HepG2 (cell line): ENCODE data around the gene KDM4B. TPM values are rescaled to one million over a fixed set of nuclear protein-coding genes. Genes with fewer than 3 reads are reported as not detected.

Experiments
- CREB1 ChIP-seq, 2 experiments: fragments of 450-650 bp in 1 of 2; IDR thresholded peaks; 2 replicates each; pipeline ENCODE4 v1.6.1; 2016 to 2017; ENCODE audit warnings: control low read depth in 1 of 2, mild to moderate bottlenecking in 1 of 2, missing compliant biosample characterization in 1 of 2, missing genetic modification characterization in 1 of 2
- ESRRA ChIP-seq: sonication (generic); formaldehyde crosslinking; IDR thresholded peaks from 2 replicates; pipeline ENCODE4 v1.5.1; 2020; ENCODE audit warnings: mild to moderate bottlenecking, low read depth, missing genetic modification reagents
- HMG20B ChIP-seq: conservative IDR thresholded peaks from 2 replicates; pipeline ENCODE4 v1.6.1; 2016; ENCODE audit warnings: missing genetic modification reagents, missing compliant biosample characterization
- HOXA3 ChIP-seq: sonication (generic); formaldehyde crosslinking; IDR thresholded peaks from 2 replicates; pipeline ENCODE4 v1.5.0; 2020; ENCODE audit warnings: missing genetic modification reagents
- IRF2 ChIP-seq: IDR thresholded peaks from 2 replicates; pipeline ENCODE4 v1.6.1; 2018; ENCODE audit warnings: missing genetic modification reagents, missing compliant biosample characterization
- NFKB2 ChIP-seq: sonication (generic); formaldehyde crosslinking; IDR thresholded peaks from 2 replicates; pipeline ENCODE4 v1.4.0; 2020; ENCODE audit warnings: missing genetic modification reagents, borderline replicate concordance
- TCF12 ChIP-seq, 2 experiments: fragments of 450-650 bp in 1 of 2; sonication (generic) in 1 of 2; formaldehyde crosslinking in 1 of 2; IDR thresholded peaks; 2 replicates each; pipeline versions ENCODE4 v1.6.1 to v1.8.0; 2017 to 2022; ENCODE audit warnings: antibody characterized with exemption in 1 of 2, mild to moderate bottlenecking in 1 of 2, missing genetic modification reagents in 1 of 2, moderate library complexity in 1 of 2
- TEAD3 ChIP-seq: optimal IDR thresholded peaks from 2 replicates; pipeline ENCODE3; 2016; ENCODE audit warnings: borderline replicate concordance
- ZNF563 ChIP-seq: sonication (generic); formaldehyde crosslinking; IDR thresholded peaks from 2 replicates; pipeline ENCODE4 v1.8.0; 2022; ENCODE audit warnings: mild to moderate bottlenecking, moderate library complexity, missing genetic modification reagents
- ZNF660 ChIP-seq: sonication (generic); formaldehyde crosslinking; IDR thresholded peaks from 2 replicates; pipeline ENCODE4 v1.5.1; 2020; ENCODE audit warnings: mild to moderate bottlenecking, low read depth, missing genetic modification reagents, borderline replicate concordance
- ZZZ3 ChIP-seq: sonication (generic); formaldehyde crosslinking; IDR thresholded peaks from 2 replicates; pipeline ENCODE4 v1.4.0; 2020; ENCODE audit warnings: missing genetic modification reagents, mild to moderate bottlenecking, borderline replicate concordance
- polyA plus RNA-seq, 8 experiments: library from polyadenylated mRNA; depleted of rRNA in 3 of 8; stranded (reverse) in 7 of 8; unstranded in 1 of 8; fragments of >200 nt; fragmentation: Illumina TruSeq in 4 of 8; extraction: Trizol in 4 of 8; gene quantifications; 2 replicates each; pipeline versions ENCODE4 v1.2.1 to v1.2.3, GENCODE V29; 2011 to 2016; ENCODE audit warnings: low read depth in 4 of 8, missing spikeins in 1 of 8, mixed read lengths in 1 of 8; ENCODE audit not compliant: insufficient read depth in 1 of 8
- total RNA-seq, 5 experiments: library from RNA; depleted of rRNA; stranded (reverse); fragments of >200 nt; fragmentation: Illumina TruSeq; extraction: Trizol; gene quantifications; 2 replicates each; pipeline ENCODE4 v1.2.3, GENCODE V29; 2016; ENCODE audit warnings: low read depth in 1 of 5
- TF ChIP-seq, protein P1 (sequence below): sonication (generic); formaldehyde crosslinking; IDR thresholded peaks from 2 replicates; pipeline ENCODE4 v1.4.0; 2020; ENCODE audit warnings: missing genetic modification reagents, borderline replicate concordance
- TF ChIP-seq, protein P2 (sequence below): fragments of 450-650 bp; IDR thresholded peaks from 2 replicates; pipeline ENCODE4 v1.6.1; 2017
- TF ChIP-seq, protein P3 (sequence below): sonication (generic); formaldehyde crosslinking; IDR thresholded peaks from 2 replicates; pipeline ENCODE4 v1.4.0; 2020; ENCODE audit warnings: mild to moderate bottlenecking, missing genetic modification reagents
- TF ChIP-seq, protein P4 (sequence below): IDR thresholded peaks from 2 replicates; pipeline ENCODE4 v1.6.1; 2016; ENCODE audit warnings: low read depth, control low read depth

KDM4B gene
- total and polyA plus RNA-seq, 2 of the 13 experiments (the other 11 are each of a cell fraction or from before 2014, with no cell fraction given): 4.9 to 14.6 TPM

DNA sequence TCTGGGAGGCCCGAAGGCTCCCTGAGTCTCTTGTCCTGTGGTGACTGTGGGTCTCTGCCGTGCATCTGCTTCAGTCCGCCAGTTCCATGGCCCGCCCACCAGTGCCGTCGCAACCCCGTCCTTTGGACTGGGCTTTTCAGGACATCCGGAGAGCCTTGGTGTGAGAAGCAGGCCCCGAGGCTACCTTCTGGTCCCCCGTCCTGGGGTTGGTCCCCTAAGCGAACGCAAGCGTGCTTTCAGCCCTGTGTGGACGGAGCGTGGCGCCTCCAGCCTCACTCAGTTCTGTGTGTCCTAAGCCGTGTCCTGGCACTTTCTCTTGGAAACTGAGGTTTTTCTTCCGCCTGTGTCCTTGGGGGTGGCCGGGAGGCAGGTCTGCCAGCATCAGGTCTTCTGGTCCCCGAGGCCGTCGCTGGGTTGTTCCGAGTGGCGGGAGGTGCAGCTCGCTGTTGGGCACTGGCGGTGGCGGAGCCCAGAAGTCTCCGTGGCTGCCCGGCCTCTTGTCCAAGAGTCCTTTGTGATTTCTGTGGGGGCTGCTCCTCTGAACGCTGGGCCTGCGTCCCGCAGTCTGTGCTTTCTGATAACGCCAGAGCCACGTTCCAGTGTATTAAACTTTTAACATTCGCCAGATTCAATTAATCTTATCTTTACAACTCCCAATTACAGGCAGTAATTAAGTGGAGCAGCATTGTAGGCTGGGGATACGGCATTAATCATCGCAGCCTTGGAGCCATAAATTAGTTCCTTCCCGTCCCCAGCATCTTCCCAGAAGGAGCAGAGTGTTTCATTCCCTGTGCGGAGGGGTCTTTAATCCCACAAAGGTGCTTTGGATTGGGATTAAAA is 99.5 kb downstream of the KDM4B start (continued):
- TF ChIP-seq, protein P1, sequence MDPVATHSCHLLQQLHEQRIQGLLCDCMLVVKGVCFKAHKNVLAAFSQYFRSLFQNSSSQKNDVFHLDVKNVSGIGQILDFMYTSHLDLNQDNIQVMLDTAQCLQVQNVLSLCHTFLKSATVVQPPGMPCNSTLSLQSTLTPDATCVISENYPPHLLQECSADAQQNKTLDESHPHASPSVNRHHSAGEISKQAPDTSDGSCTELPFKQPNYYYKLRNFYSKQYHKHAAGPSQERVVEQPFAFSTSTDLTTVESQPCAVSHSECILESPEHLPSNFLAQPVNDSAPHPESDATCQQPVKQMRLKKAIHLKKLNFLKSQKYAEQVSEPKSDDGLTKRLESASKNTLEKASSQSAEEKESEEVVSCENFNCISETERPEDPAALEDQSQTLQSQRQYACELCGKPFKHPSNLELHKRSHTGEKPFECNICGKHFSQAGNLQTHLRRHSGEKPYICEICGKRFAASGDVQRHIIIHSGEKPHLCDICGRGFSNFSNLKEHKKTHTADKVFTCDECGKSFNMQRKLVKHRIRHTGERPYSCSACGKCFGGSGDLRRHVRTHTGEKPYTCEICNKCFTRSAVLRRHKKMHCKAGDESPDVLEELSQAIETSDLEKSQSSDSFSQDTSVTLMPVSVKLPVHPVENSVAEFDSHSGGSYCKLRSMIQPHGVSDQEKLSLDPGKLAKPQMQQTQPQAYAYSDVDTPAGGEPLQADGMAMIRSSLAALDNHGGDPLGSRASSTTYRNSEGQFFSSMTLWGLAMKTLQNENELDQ (CRISPR knock-in tag): no peak
- TF ChIP-seq, protein P2, sequence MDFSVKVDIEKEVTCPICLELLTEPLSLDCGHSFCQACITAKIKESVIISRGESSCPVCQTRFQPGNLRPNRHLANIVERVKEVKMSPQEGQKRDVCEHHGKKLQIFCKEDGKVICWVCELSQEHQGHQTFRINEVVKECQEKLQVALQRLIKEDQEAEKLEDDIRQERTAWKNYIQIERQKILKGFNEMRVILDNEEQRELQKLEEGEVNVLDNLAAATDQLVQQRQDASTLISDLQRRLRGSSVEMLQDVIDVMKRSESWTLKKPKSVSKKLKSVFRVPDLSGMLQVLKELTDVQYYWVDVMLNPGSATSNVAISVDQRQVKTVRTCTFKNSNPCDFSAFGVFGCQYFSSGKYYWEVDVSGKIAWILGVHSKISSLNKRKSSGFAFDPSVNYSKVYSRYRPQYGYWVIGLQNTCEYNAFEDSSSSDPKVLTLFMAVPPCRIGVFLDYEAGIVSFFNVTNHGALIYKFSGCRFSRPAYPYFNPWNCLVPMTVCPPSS: no peak
- TF ChIP-seq HOXA3: peak; percentile 30; the same call in 1 of the 2 replicates
- TF ChIP-seq CREB1 (IDR thresholded peaks at IDR 0.05): no peak
- TF ChIP-seq CREB1 (CRISPR knock-in tag; IDR thresholded peaks at IDR 0.05): no peak
- no peak for TF ChIP-seq ZNF563 (CRISPR knock-in tag)
- no peak for TF ChIP-seq ZNF660 (CRISPR knock-in tag)
- TF ChIP-seq TEAD3 (CRISPR knock-in tag): no peak
- TF ChIP-seq ZZZ3 (CRISPR knock-in tag): no peak
- TF ChIP-seq TCF12 (IDR thresholded peaks at IDR 0.05): no peak
- TF ChIP-seq TCF12 (CRISPR knock-in tag; IDR thresholded peaks at IDR 0.05): no peak
- TF ChIP-seq, protein P3, sequence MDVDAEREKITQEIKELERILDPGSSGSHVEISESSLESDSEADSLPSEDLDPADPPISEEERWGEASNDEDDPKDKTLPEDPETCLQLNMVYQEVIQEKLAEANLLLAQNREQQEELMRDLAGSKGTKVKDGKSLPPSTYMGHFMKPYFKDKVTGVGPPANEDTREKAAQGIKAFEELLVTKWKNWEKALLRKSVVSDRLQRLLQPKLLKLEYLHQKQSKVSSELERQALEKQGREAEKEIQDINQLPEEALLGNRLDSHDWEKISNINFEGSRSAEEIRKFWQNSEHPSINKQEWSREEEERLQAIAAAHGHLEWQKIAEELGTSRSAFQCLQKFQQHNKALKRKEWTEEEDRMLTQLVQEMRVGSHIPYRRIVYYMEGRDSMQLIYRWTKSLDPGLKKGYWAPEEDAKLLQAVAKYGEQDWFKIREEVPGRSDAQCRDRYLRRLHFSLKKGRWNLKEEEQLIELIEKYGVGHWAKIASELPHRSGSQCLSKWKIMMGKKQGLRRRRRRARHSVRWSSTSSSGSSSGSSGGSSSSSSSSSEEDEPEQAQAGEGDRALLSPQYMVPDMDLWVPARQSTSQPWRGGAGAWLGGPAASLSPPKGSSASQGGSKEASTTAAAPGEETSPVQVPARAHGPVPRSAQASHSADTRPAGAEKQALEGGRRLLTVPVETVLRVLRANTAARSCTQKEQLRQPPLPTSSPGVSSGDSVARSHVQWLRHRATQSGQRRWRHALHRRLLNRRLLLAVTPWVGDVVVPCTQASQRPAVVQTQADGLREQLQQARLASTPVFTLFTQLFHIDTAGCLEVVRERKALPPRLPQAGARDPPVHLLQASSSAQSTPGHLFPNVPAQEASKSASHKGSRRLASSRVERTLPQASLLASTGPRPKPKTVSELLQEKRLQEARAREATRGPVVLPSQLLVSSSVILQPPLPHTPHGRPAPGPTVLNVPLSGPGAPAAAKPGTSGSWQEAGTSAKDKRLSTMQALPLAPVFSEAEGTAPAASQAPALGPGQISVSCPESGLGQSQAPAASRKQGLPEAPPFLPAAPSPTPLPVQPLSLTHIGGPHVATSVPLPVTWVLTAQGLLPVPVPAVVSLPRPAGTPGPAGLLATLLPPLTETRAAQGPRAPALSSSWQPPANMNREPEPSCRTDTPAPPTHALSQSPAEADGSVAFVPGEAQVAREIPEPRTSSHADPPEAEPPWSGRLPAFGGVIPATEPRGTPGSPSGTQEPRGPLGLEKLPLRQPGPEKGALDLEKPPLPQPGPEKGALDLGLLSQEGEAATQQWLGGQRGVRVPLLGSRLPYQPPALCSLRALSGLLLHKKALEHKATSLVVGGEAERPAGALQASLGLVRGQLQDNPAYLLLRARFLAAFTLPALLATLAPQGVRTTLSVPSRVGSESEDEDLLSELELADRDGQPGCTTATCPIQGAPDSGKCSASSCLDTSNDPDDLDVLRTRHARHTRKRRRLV: no peak
- TF ChIP-seq, protein P4, sequence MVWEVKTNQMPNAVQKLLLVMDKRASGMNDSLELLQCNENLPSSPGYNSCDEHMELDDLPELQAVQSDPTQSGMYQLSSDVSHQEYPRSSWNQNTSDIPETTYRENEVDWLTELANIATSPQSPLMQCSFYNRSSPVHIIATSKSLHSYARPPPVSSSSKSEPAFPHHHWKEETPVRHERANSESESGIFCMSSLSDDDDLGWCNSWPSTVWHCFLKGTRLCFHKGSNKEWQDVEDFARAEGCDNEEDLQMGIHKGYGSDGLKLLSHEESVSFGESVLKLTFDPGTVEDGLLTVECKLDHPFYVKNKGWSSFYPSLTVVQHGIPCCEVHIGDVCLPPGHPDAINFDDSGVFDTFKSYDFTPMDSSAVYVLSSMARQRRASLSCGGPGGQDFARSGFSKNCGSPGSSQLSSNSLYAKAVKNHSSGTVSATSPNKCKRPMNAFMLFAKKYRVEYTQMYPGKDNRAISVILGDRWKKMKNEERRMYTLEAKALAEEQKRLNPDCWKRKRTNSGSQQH (CRISPR knock-in tag): no peak
- no peak for TF ChIP-seq NFKB2 (CRISPR knock-in tag)
- no peak for TF ChIP-seq HMG20B (CRISPR knock-in tag)
- no peak for TF ChIP-seq ESRRA (CRISPR knock-in tag)
- no peak for TF ChIP-seq IRF2
